ENCODE measurements around the gene FAM81B. TPM values are rescaled to one million over a fixed set of nuclear protein-coding genes. Genes with fewer than 3 reads are reported as not detected.

FAM81B gene
- total RNA-seq, 1 donor from 2014 or later: 2.4 TPM

- H3K36me3 Mint-ChIP-seq: no peaks in the 10 kb centered on the region
- H3K4me3 Mint-ChIP-seq: no peak overlapping the region
- H3K4me1 Mint-ChIP-seq (ENCODE audit: unreplicated experiment): peaks cover 4% of the 10 kb centered on the region
- H3K27me3 Mint-ChIP-seq: no peaks in the 10 kb centered on the region
- no peak overlapping the region for H3K27ac Mint-ChIP-seq
- DNase-seq (ENCODE audit: extremely low spot score, unreplicated experiment): no peak
- no peak for TF ChIP-seq CTCF (conservative IDR thresholded peaks at IDR 0.05)
- no peaks in the 10 kb centered on the region for H3K9me3 Mint-ChIP-seq
Observed at GRCh38 chr5:95446560-95447221, 55.5 kb downstream of the FAM81B start.

DNA sequence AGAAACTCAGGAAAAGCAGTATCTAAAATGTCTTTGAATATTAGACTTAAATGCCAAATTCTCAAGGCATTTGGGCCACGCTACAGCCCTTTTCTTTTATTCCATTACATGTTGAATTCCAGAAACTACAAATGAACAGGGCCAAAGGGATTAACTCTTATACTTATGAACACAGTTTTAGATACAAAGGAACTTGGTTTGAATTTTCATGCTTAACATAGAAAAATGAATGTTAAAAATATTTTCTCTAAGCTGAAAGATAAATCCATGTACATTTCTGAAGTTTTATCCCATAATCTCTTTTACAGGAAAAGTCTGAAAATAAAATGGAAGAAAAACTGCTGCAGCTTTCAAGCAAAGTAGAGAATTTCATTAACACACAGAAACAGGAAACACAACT, 56.8 kb downstream of the FAM81B start:
- no peak overlapping the region for H3K4me3 Mint-ChIP-seq
- no peaks in the 10 kb centered on the region for H3K9me3 Mint-ChIP-seq
- no peaks in the 10 kb centered on the region for H3K36me3 Mint-ChIP-seq
- H3K4me1 Mint-ChIP-seq (ENCODE audit: unreplicated experiment): peaks cover 4% of the 10 kb centered on the region
- no peak overlapping the region for H3K27ac Mint-ChIP-seq
- no peak for TF ChIP-seq CTCF (conservative IDR thresholded peaks at IDR 0.05)
- DNase-seq (ENCODE audit: extremely low spot score, unreplicated experiment): no peak
- no peaks in the 10 kb centered on the region for H3K27me3 Mint-ChIP-seq

- no peak for TF ChIP-seq CTCF (conservative IDR thresholded peaks at IDR 0.05)
- Mint-ChIP-seq H3K27me3 (no peaks in the 10 kb centered on the region), H3K27ac (no peak overlapping the region), H3K9me3 (no peaks in the 10 kb centered on the region), H3K4me3 (no peak overlapping the region), H3K36me3 (no peaks in the 10 kb centered on the region), H3K4me1 (ENCODE audit: unreplicated experiment) (peaks cover 4% of the 10 kb centered on the region)
- DNase-seq (ENCODE audit: extremely low spot score, unreplicated experiment): no peak
Observed at GRCh38 chr5:95448789-95449188, 57.6 kb downstream of the FAM81B start.

DNA sequence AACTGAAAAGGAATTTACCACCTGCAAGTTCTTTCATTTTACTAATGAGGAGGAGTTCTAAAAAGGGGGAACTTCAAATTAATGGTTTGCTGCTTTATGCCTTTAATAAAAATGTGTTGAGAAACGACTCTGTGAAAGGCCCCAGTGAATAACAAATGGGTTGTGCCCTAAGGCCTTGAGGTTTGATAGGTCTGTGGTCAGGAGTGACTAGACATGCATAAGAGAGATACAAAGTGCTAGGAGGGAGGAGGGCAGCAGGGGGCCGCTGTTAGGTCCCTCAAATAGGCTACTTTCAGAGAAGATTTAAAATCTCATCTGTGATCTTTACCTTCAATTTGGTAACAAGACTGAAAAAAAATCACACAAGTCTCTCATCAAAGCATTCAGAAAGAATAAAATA, 58.3 kb downstream of the FAM81B start:
- no peak overlapping the region for H3K27ac Mint-ChIP-seq
- H3K4me3 Mint-ChIP-seq: no peak overlapping the region
- H3K36me3 Mint-ChIP-seq: no peaks in the 10 kb centered on the region
- TF ChIP-seq CTCF (conservative IDR thresholded peaks at IDR 0.05): no peak
- no peaks in the 10 kb centered on the region for H3K9me3 Mint-ChIP-seq
- no peaks in the 10 kb centered on the region for H3K27me3 Mint-ChIP-seq
- peaks cover 4% of the 10 kb centered on the region for H3K4me1 Mint-ChIP-seq (ENCODE audit: unreplicated experiment)
- no peak for DNase-seq (ENCODE audit: extremely low spot score, unreplicated experiment)

DNA sequence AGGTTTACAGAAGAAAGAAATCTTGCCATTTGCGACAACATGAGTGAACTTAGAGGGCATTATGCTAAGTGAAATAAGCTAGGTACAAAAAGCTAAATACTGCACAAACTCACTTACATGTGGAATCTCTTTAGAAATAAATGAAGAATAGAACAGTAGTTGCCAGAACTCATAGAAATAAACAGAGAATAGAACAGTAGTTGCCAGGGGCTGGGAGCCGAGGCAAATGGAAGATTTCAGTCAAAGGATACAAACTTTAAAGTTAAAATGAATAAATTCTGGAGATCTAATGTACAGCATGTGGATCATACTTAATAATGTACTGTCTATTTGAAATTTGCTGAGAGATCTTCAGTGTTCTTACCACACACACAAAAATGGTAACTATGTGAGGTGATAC, 63.4 kb downstream of the FAM81B start:
- DNase-seq (ENCODE audit: extremely low spot score, unreplicated experiment): no peak
- no peaks in the 10 kb centered on the region for H3K27me3 Mint-ChIP-seq
- no peaks in the 10 kb centered on the region for H3K9me3 Mint-ChIP-seq
- no peaks in the 10 kb centered on the region for H3K4me1 Mint-ChIP-seq (ENCODE audit: unreplicated experiment)
- TF ChIP-seq CTCF (conservative IDR thresholded peaks at IDR 0.05): no peak
- peaks cover 2% of the 10 kb centered on the region for H3K36me3 Mint-ChIP-seq
- H3K27ac Mint-ChIP-seq: no peak overlapping the region
- H3K4me3 Mint-ChIP-seq: no peak overlapping the region

DNA sequence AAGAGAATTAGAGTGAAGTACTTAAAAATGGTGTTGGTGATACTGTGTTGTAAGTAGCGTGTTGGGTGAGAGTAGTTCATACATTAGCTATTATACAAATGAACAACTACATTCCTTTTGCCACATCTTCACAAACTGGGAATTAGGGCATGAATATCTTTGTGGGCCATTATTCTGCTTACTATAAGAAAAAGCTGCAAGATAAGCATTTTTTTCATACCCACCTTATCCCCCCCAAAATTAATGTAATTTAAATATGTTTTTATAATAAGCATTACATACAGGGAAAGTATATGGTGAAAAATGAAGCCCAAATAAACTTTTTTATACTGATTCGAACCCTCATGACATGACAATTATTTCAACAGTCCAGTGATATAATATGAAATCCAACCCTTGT, 69.5 kb downstream of the FAM81B start:
- no peak for DNase-seq (ENCODE audit: extremely low spot score, unreplicated experiment)
- Mint-ChIP-seq H3K27me3 (no peaks in the 10 kb centered on the region), H3K4me3 (no peak overlapping the region), H3K36me3 (peaks cover 27% of the 10 kb centered on the region), H3K27ac (no peak overlapping the region), H3K4me1 (ENCODE audit: unreplicated experiment) (no peaks in the 10 kb centered on the region), H3K9me3 (no peaks in the 10 kb centered on the region)
- no peak for TF ChIP-seq CTCF (conservative IDR thresholded peaks at IDR 0.05)
